Endothelial cell of umbilical vein (primary cell): ENCODE data around the gene PDK1. TPM values are rescaled to one million over a fixed set of nuclear protein-coding genes. Genes with fewer than 3 reads are reported as not detected.
"Not testable (repeated sequence)": the region's sequence is repeated elsewhere in the genome, so short reads cannot be mapped to it uniquely, and the experiment has no call there.

Experiments
- BruUV-seq: library from RNA; stranded (reverse); fragments of 400-500 nt; replicated peaks from 2 replicates; lab custom pipeline; 2021; lab: Mats Ljungman, UMichigan
- CTCF ChIA-PET: fragments of 300-600, 350-600 bp; sonication (Branson Sonifier 250); formaldehyde crosslinking; loops from one replicate; lab custom pipeline; 2021; ENCODE audit warnings: antibody characterized with exemption, inconsistent platforms; lab: Charles Lee
- POLR2A ChIA-PET: fragments of 300-600, 350-600 bp; sonication (Branson Sonifier 250); formaldehyde crosslinking; loops from one replicate; lab custom pipeline; 2021; ENCODE audit warnings: antibody characterized with exemption, inconsistent platforms; lab: Charles Lee
- DNase-seq: peaks from one replicate; pipeline ENCODE4 v3.0.0-alpha.2; 2011; ENCODE audit warnings: low read depth, low spot score
- FAIRE-seq: peaks from 2 replicates; lab custom pipeline; 2011; peaks lifted over from hg19 to GRCh38; lab: Jason Lieb, UNC
- H2AFZ ChIP-seq: 2 replicates; pipeline ENCODE4 v1.6.0; 2012; ENCODE audit warnings: low read depth, low read length, control low read depth, inconsistent platforms
- H3K27ac ChIP-seq: 2 replicates; pipeline ENCODE4 v1.5.1; 2011; ENCODE audit warnings: low read depth, mild to moderate bottlenecking, control low read depth, low read length, moderate library complexity; ENCODE audit not compliant: insufficient read depth
- H3K27me3 ChIP-seq, 2 experiments: 2 replicates each; pipeline versions ENCODE4 v1.6.0 to v1.6.1; 2011; ENCODE audit warnings: low read length in 2 of 2, mixed read lengths in 1 of 2; ENCODE audit not compliant: control insufficient read depth in 2 of 2, insufficient read depth in 2 of 2
- H3K36me3 ChIP-seq, 2 experiments: 2 replicates in 1 of 2; 3 replicates in 1 of 2; pipeline ENCODE4 v1.5.1; 2011; ENCODE audit warnings: low read length in 2 of 2, mild to moderate bottlenecking in 1 of 2, moderate library complexity in 1 of 2; ENCODE audit not compliant: control insufficient read depth in 2 of 2, insufficient read depth in 2 of 2; ENCODE audit errors: extremely low read depth in 1 of 2
- H3K4me1 ChIP-seq: 3 replicates; pipeline ENCODE4 v1.5.1; 2011; ENCODE audit warnings: mild to moderate bottlenecking, low read length; ENCODE audit not compliant: control insufficient read depth, insufficient read depth; ENCODE audit errors: extremely low read depth
- H3K4me2 ChIP-seq: 2 replicates; pipeline ENCODE4 v1.6.1; 2011; ENCODE audit warnings: low read length, control low read depth, mixed read lengths; ENCODE audit not compliant: insufficient read depth
- H3K4me3 ChIP-seq, 3 experiments: fragments of 200-600 bp in 1 of 3; sonication (generic), shearing (Covaris generic) in 1 of 3; replicated peaks in 1 of 3; 2 replicates each; pipeline ENCODE4 v1.5.1; 2011 to 2016; ENCODE audit warnings: control low read depth in 3 of 3, low read length in 3 of 3, mild to moderate bottlenecking in 2 of 3, inconsistent platforms in 1 of 3, low read depth in 1 of 3, moderate library complexity in 1 of 3; ENCODE audit not compliant: insufficient read depth in 1 of 3
- H3K79me2 ChIP-seq: 2 replicates; pipeline ENCODE4 v1.6.0; 2012; ENCODE audit warnings: low read length, inconsistent platforms; ENCODE audit not compliant: control insufficient read depth, insufficient read depth
- H3K9ac ChIP-seq: replicated peaks from 2 replicates; pipeline ENCODE3; 2011; ENCODE audit warnings: low read length, control low read depth; ENCODE audit not compliant: insufficient read depth; ENCODE audit errors: extremely low read depth
- H3K9me1 ChIP-seq: replicated peaks from 3 replicates; pipeline ENCODE4 v1.6.0; 2011; ENCODE audit warnings: mild to moderate bottlenecking, low read length; ENCODE audit not compliant: control insufficient read depth, insufficient read depth; ENCODE audit errors: extremely low read depth
- H3K9me3 ChIP-seq: replicated peaks from 2 replicates; pipeline ENCODE4 v1.5.1; 2012; ENCODE audit warnings: low read length, inconsistent platforms; ENCODE audit not compliant: control insufficient read depth, insufficient read depth
- H4K20me1 ChIP-seq: replicated peaks from 2 replicates; pipeline ENCODE3; 2011; ENCODE audit warnings: mild to moderate bottlenecking, low read length; ENCODE audit not compliant: control insufficient read depth, insufficient read depth; ENCODE audit errors: extremely low read depth
- CTCF ChIP-seq, 2 donors: IDR thresholded peaks; 1 replicate in 1 of 2; 2 replicates in 1 of 2; pipeline ENCODE4 v1.5.1; 2011; ENCODE audit warnings: low read length in 2 of 2, mild to moderate bottlenecking in 2 of 2, moderate library complexity in 2 of 2, control low read depth in 1 of 2, inconsistent platforms in 1 of 2, low read depth in 1 of 2; ENCODE audit not compliant: insufficient read depth in 1 of 2; ENCODE audit errors: extremely low read depth in 1 of 2
- EZH2 ChIP-seq: IDR thresholded peaks from 2 replicates; pipeline ENCODE4 v1.6.1; 2012; ENCODE audit warnings: borderline replicate concordance, low read depth, mild to moderate bottlenecking, moderate library complexity, low read length, inconsistent platforms; ENCODE audit not compliant: severe bottlenecking
- FOS ChIP-seq: IDR thresholded peaks from 2 replicates; pipeline ENCODE4 v1.6.1; 2011; ENCODE audit warnings: mild to moderate bottlenecking, low read length, moderate library complexity, borderline replicate concordance; ENCODE audit not compliant: insufficient read depth
- GATA2 ChIP-seq: IDR thresholded peaks from 2 replicates; pipeline ENCODE4 v1.7.0; 2011; ENCODE audit warnings: low read depth, mild to moderate bottlenecking, moderate library complexity, mixed read lengths, low read length; ENCODE audit not compliant: insufficient read length, insufficient read depth
- JUN ChIP-seq: IDR thresholded peaks from 2 replicates; pipeline ENCODE4 v1.6.1; 2011; ENCODE audit warnings: borderline replicate concordance, low read depth; ENCODE audit not compliant: insufficient read length, insufficient read depth
- MAX ChIP-seq: IDR thresholded peaks from 2 replicates; pipeline ENCODE4 v1.6.1; 2011; ENCODE audit not compliant: insufficient read depth, insufficient read length
- MYC ChIP-seq: IDR thresholded peaks from one replicate; pipeline ENCODE4 v1.6.1; 2011; ENCODE audit warnings: mild to moderate bottlenecking, low read depth, low read length
- POLR2A ChIP-seq: IDR thresholded peaks from 2 replicates; pipeline ENCODE4 v1.6.1; 2012; ENCODE audit warnings: low read depth, mild to moderate bottlenecking, control low read depth, low read length
- POLR2AphosphoS5 ChIP-seq: IDR thresholded peaks from 2 replicates; pipeline ENCODE4 v1.6.1; 2012; ENCODE audit warnings: low read depth, mild to moderate bottlenecking, control low read depth, low read length, moderate library complexity; ENCODE audit not compliant: insufficient read depth
- dilution Hi-C: fragments of 300-500 bp; cut with MboI; formaldehyde crosslinking; loops from one replicate; pipeline ENCODE4 v1.15.0; 2019; ENCODE audit warnings: low sequenced_read_pairs; ENCODE audit not compliant: extremely low pct_ligation_motif_present
- intact Hi-C: fragments of 100-400 bp; cut with micrococcal nuclease; formaldehyde crosslinking; loops from one replicate; pipeline ENCODE4 v1.10.0; 2022
- polyA plus RNA-seq, 4 experiments: library from polyadenylated mRNA; depleted of rRNA in 3 of 4; stranded (reverse) in 3 of 4; unstranded in 1 of 4; fragments of >200 nt; gene quantifications; 2 replicates each; pipeline versions ENCODE4 v1.2.1 to v1.2.3, GENCODE V29; 2011 to 2012; ENCODE audit warnings: missing spikeins in 1 of 4
- total RNA-seq: library from RNA; stranded (reverse); gene quantifications from 2 replicates; pipeline ENCODE4 v1.2.3, GENCODE V29; 2021

Gene PDK1
- total and polyA plus RNA-seq, 2 donors (not counting 3 experiments of a cell fraction or from before 2014, with no cell fraction given), result 3.7 to 16.9 TPM

- H3K4me1 ChIP-seq, result peaks cover 8% of the 10 kb centered on the region
- H3K79me2 ChIP-seq, result no peaks in the 10 kb centered on the region
- intact Hi-C loops (no loop called here), dilution Hi-C loops (no loop called here)
- H3K9me3 ChIP-seq, result no peaks in the 10 kb centered on the region
- BruUV-seq, result no TSS peak
- no peak overlapping the region for H2AFZ ChIP-seq
- ChIA-PET CTCF (no interaction called here), POLR2A (no interaction called here)
- H3K9ac ChIP-seq, result no peak overlapping the region
- no peak overlapping the region for H3K27ac ChIP-seq
- no peak overlapping the region for H3K4me2 ChIP-seq
- no peak overlapping the region for H3K4me3 ChIP-seq
- H4K20me1 ChIP-seq, result no peaks in the 10 kb centered on the region
- no peaks in the 10 kb centered on the region for H3K9me1 ChIP-seq
- DNase-seq (no peak), FAIRE-seq (no peak)
- TF ChIP-seq MAX (no peak), MYC (no peak), CTCF (IDR thresholded peaks at IDR 0.05; ENCODE audit: extremely low read depth in 1 of 2, insufficient read depth in 1 of 2, low read depth in 1 of 2, low read length in 2 of 2) (no peak), EZH2 (no peak), POLR2AphosphoS5 (no peak), JUN (no peak), POLR2A (no peak), GATA2 (no peak), FOS (no peak)
- H3K27me3 ChIP-seq, result no peaks in the 10 kb centered on the region
- no peaks in the 10 kb centered on the region for H3K36me3 ChIP-seq
Observed at GRCh38 chr2:172549131-172549530, 6.8 kb upstream of the PDK1 start.

GRCh38 chr2:172549802-172550201 is 6.1 kb upstream of the PDK1 start:
- dilution Hi-C loops, H3K79me2 ChIP-seq: not testable (repeated sequence)

More at GRCh38 chr2:172549802-172550201, 6.1 kb upstream of the PDK1 start:
- DNase-seq, H3K27ac ChIP-seq, BruUV-seq, FAIRE-seq, H4K20me1 ChIP-seq, H3K9me1 ChIP-seq, H3K27me3 ChIP-seq, H3K36me3 ChIP-seq, H3K4me2 ChIP-seq, H3K4me3 ChIP-seq, H3K9ac ChIP-seq, H2AFZ ChIP-seq, CTCF ChIA-PET, intact Hi-C loops, H3K9me3 ChIP-seq, POLR2A ChIA-PET: not testable (repeated sequence)
- H3K4me1 ChIP-seq, result peaks cover 15% of the 10 kb centered on the region
